Activated T-helper 17 cell treated with anti-CD3 and anti-CD28 coated beads, Interleukin-2, amount 50 U/mL, for 72 hours (primary cell): ENCODE measurements around the gene DNAJC16. TPM values are rescaled to one million over a fixed set of nuclear protein-coding genes. Genes with fewer than 3 reads are reported as not detected.
"Not testable (repeated sequence)": the region's sequence is repeated elsewhere in the genome, so short reads cannot be mapped to it uniquely, and the experiment has no call there.

Experiments
- ATAC-seq: fragments of 150-1000 bp; cut with Tn5 transposase; replicated peaks from 2 replicates; pipeline ENCODE4 v1.10.0; 2021; ENCODE audit warnings: mild to moderate bottlenecking, moderate library complexity
- H3K27ac Mint-ChIP-seq: one replicate; pipeline ENCODE4 v1.8.0; 2022; ENCODE audit warnings: mixed read lengths
- H3K27me3 Mint-ChIP-seq: one replicate; pipeline ENCODE4 v1.8.0; 2022; ENCODE audit warnings: mixed read lengths
- H3K36me3 Mint-ChIP-seq: one replicate; pipeline ENCODE4 v1.8.0; 2022; ENCODE audit warnings: low read depth, mild to moderate bottlenecking, mixed read lengths
- H3K4me1 Mint-ChIP-seq: one replicate; pipeline ENCODE4 v1.8.0; 2022; ENCODE audit warnings: mixed read lengths
- H3K4me3 Mint-ChIP-seq: one replicate; pipeline ENCODE4 v1.8.0; 2022; ENCODE audit warnings: mild to moderate bottlenecking, mixed read lengths
- H3K9me3 Mint-ChIP-seq: one replicate; pipeline ENCODE4 v1.8.0; 2022; ENCODE audit warnings: mixed read lengths
- total RNA-seq, 2 donors: library from RNA; stranded (reverse); gene quantifications; one replicate each; pipeline ENCODE4 v1.2.3, GENCODE V29; 2022

The DNAJC16 gene
- total RNA-seq, 2 donors from 2014 or later: 8.6 to 10.0 TPM

DNA sequence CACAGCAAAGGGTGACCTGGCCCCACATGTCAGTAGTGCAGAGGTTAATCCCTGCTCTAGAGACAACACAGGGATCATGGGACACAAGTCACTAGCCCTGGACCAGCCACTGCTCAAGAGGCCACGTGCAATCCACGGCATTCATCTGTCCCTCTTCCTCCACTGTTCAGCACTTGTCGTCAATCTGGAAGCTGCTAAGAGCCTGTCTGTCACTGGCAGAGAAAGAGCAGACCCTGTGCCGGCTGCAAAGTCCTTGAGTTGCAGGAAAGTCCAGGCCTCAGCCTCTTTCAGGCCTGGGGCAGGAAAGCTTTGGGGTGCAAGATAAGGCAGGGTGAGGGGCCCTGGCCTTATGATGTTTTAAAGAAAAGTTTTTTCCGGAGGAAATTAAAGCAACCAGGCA, 34.1 kb upstream of the DNAJC16 start:
- Mint-ChIP-seq H3K4me3 (no peak overlapping the region), H3K27ac (no peak overlapping the region), H3K27me3 (no peaks in the 10 kb centered on the region), H3K4me1 (no peaks in the 10 kb centered on the region), H3K36me3 (peaks cover 52% of the 10 kb centered on the region), H3K9me3 (no peaks in the 10 kb centered on the region)
- ATAC-seq: no peak

DNA sequence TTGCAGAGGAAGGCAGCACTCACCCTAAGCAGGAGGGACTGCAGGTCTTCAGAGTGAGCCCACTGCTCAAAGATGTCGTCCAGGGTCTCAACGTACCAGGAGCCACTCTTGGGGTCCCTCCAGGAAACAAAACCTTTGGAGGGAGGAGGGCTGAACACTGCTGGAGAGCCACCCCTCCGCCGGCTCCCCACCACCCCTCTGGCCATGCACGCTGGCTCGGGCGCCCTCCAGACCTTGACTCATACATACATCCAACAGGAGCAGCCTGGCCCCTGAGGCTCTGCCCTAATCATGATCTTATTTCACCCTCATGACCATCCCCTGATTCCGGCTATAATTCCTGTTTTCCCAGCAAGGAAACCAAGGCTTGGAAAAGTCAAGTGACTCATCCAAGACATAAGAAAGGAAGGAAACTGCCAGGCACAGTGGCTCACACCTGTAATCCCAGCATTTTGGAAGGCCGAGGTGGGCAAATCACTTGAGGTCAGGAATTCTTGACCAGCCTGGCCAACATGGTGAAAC, 32.7 kb upstream of the DNAJC16 start:
- Mint-ChIP-seq H3K27ac (no peak overlapping the region), H3K4me1 (no peaks in the 10 kb centered on the region), H3K4me3 (no peak overlapping the region), H3K27me3 (no peaks in the 10 kb centered on the region), H3K9me3 (no peaks in the 10 kb centered on the region), H3K36me3 (peaks cover 52% of the 10 kb centered on the region)
- ATAC-seq: no peak

DNA sequence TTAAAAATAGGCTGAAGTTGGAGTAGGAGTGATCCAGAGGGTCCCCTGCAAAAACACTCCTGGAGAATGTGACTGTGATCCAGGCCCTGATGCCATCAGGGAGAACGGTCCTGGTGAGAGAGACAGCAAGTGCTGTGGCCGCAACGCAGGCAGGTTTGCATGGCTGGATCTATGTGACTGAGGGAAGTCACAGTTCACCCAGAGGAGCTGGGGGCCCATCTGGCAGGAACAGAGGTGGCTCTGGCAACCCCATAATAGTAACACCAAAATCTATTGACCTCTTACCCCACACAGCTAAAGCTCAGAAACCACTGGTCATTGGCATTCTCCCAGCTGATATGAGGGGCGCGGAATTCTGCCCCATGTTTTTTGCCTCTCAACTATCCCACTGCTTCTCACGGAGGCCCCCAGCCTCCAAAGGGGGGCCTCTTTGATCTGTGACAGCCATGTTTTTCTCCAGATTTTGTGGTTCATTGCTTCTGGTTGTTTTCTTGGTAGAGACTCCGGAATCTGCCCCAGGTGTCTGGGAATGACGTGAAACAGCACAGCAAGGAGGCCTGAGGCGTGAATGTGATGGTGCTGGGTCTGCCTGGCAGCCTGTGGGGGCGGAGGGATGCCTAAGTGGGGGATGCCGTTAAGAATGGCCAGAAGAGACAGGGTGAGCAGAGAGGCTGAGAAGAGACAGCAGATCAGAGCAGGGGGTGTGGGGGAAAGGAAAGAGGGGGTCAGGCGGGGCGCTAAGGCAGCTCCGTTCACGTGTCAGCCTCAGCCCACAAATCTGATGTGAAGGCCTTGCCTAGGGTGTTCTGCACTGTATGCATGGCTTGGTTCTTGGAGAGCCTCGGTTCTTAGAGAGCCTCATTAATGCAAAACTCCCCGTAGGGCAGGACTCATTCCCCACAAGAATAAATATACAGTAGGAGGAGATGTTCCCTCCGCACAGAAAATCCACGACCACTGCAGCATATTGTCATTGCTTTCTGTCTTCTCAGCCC, 26.2 kb upstream of the DNAJC16 start:
- peaks cover 22% of the 10 kb centered on the region for H3K36me3 Mint-ChIP-seq
- H3K27ac Mint-ChIP-seq: no peak overlapping the region
- no peak overlapping the region for H3K4me3 Mint-ChIP-seq
- no peaks in the 10 kb centered on the region for H3K4me1 Mint-ChIP-seq
- H3K27me3 Mint-ChIP-seq: no peaks in the 10 kb centered on the region
- no peaks in the 10 kb centered on the region for H3K9me3 Mint-ChIP-seq
- no peak for ATAC-seq

DNA sequence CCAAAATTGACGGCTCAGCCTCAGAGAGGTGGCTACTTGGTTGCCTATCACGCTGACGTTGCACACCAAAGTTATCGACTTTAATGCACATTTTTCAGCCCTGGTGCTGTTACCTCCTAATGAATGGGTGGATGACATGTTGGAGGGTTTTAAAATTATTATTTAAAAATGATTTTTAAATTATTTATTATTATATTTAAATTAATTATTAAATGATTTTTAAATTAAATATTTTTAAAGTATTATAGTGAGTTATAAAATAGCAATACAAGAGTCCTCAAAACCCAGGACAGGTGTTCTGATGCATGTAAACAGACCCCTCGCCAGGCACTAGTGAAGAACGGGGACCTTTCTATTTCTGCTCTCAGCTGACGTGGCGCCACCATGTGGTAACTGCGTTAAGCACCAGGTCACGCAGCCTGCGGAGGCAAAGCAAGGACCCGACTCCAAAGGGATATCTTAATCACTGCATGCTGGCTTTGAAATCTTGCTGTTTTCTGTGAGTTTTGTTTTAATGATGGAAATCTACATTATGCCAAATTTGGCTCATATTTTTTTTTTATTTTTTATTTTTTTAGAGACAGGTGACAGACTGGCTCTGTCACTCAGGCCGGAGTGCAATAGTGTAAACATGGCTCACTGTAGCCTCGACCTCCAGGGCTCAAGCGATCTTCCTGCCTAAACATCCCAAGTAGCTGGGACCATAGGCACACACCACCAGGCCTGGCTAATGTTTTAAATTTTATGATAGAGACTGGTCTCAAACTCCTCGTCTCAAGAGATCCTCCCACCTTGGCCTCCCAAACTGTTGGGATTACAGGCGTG, 25.2 kb upstream of the DNAJC16 start:
- H3K9me3 Mint-ChIP-seq: no peaks in the 10 kb centered on the region
- H3K27ac Mint-ChIP-seq: no peak overlapping the region
- no peak overlapping the region for H3K4me3 Mint-ChIP-seq
- no peaks in the 10 kb centered on the region for H3K4me1 Mint-ChIP-seq
- peak; percentile 67 for ATAC-seq
- H3K27me3 Mint-ChIP-seq: no peaks in the 10 kb centered on the region
- H3K36me3 Mint-ChIP-seq: peaks cover 12% of the 10 kb centered on the region

DNA sequence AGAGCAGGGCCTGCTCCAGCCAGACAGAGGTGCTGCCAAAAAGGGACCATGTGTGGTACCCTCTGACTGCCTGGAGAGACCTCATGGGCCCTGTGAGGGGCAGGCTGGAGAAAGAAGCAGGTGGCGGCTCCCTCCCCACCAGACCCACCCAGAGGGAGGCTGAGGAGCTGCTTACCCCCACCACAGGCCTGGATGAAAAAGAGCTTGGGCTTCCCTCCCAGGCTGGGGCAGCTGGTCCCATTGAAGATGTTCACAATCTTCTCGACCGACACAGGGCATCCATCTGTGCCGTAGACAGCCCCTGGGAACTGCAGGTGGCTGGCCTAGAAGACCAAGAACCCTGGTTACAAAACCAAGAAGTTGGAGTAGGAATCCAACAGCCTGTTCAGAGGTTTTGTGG, 22.2 kb upstream of the DNAJC16 start:
- H3K27me3 Mint-ChIP-seq: no peaks in the 10 kb centered on the region
- no peaks in the 10 kb centered on the region for H3K4me1 Mint-ChIP-seq
- no peak overlapping the region for H3K4me3 Mint-ChIP-seq
- ATAC-seq: no peak
- no peak overlapping the region for H3K27ac Mint-ChIP-seq
- H3K36me3 Mint-ChIP-seq: peaks cover 5% of the 10 kb centered on the region
- H3K9me3 Mint-ChIP-seq: no peaks in the 10 kb centered on the region

DNA sequence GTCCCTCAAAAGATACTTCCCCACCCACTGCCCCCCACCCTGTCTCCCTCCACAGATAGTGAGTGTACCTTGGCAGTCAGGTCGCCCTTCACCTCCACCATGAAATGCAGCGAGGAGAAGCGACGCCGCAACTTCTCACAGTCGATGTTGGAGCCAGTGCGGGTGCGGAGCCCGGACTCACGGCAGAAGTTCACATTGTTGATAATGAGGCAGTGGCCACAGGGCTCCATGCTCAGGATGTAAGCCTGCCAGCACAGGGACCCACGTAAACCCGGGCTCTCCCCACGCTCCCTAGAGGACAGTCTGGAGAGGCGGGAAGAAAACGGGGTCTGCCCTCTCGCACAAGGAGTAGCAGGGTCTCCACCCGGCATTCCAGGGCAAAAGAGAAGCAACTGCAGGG, 19.8 kb upstream of the DNAJC16 start:
- H3K4me1 Mint-ChIP-seq: no peaks in the 10 kb centered on the region
- H3K9me3 Mint-ChIP-seq: no peaks in the 10 kb centered on the region
- ATAC-seq: no peak
- H3K27me3 Mint-ChIP-seq: no peaks in the 10 kb centered on the region
- H3K36me3 Mint-ChIP-seq: peaks cover 8% of the 10 kb centered on the region
- no peak overlapping the region for H3K4me3 Mint-ChIP-seq
- no peak overlapping the region for H3K27ac Mint-ChIP-seq

DNA sequence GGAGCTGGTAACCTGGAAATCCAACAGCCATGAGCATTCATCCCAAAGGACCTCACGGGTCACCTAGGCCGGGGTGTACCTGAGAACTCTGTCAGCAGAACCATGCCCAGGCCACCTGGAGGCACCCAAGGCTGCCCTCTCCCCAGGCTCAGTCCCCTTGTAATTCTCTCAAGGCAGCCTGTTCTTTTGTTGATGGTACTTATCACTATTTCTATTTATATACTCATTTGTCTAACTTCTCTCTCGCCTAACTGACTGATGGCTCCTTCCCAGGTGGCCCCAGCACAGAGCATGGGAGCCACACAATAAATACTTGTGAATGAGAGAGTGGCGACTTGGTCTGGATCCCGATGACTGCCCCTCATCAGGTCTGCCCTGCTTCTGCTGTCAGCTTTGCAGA, 19.4 kb upstream of the DNAJC16 start:
- H3K4me1 Mint-ChIP-seq: no peaks in the 10 kb centered on the region
- ATAC-seq: no peak
- H3K27me3 Mint-ChIP-seq: no peaks in the 10 kb centered on the region
- H3K27ac Mint-ChIP-seq: no peak overlapping the region
- H3K4me3 Mint-ChIP-seq: no peak overlapping the region
- no peaks in the 10 kb centered on the region for H3K9me3 Mint-ChIP-seq
- H3K36me3 Mint-ChIP-seq: peaks cover 8% of the 10 kb centered on the region

DNA sequence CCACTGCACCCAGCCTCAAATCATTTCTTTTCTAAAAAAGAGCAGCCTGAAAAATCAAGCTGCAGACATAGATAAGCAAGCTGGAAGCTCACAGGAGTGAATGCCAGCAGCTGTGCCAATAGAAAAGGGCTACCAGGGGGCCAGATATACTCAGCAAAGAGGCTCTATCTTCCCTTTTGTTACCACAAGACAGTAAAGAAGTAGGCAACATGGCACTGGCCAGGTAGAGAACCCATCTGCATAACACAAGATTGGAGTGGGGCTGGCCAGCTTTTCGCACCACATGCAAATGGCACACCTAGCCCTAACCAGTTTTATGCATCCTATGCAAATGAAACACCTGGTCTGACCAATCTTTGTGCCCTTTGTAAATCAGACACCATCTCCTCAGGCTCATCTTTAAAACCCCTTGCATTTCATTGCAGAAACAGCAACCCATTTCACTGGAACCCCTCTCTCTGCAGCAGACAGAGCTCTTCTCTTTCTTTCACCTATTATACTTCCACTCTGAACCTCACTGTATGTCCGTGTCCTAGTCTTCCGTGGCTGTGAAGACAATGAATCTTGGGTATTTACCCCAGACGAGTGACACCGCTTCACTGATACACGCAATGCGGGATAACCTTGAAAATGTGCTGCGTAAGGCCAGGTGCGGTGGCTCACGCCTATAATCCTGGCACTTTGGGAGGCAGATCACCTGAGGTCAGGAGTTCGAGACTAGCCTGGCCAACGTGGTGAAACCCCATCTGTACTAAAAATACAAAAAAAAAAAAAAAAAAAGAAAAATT, 17.8 kb upstream of the DNAJC16 start:
- peaks cover 9% of the 10 kb centered on the region for H3K36me3 Mint-ChIP-seq
- ATAC-seq: no peak
- no peaks in the 10 kb centered on the region for H3K27me3 Mint-ChIP-seq
- peaks cover 3% of the 10 kb centered on the region for H3K4me1 Mint-ChIP-seq
- H3K9me3 Mint-ChIP-seq: no peaks in the 10 kb centered on the region
- H3K4me3 Mint-ChIP-seq: no peak overlapping the region
- no peak overlapping the region for H3K27ac Mint-ChIP-seq

DNA sequence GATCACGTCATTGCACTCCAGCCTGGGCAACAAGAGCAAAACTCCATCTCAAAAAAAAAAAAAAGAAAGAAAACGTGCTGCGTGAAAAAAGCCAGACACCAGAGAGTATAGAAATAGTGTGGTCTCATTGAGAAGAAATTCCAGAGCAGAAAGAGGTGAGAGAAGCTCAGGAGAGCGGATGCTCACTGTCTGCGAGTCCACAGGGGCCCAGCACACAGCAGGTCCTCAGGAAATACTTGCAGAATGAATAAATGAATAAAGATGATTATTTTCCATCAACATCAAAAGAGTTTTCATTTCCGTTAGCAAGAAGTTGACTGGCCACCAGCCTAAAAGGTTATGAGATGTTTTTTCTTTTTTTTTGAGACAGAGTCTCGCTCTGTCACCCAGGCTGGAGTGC, 17.1 kb upstream of the DNAJC16 start:
- no peak overlapping the region for H3K27ac Mint-ChIP-seq
- no peaks in the 10 kb centered on the region for H3K9me3 Mint-ChIP-seq
- no peaks in the 10 kb centered on the region for H3K27me3 Mint-ChIP-seq
- peaks cover 15% of the 10 kb centered on the region for H3K36me3 Mint-ChIP-seq
- peaks cover 9% of the 10 kb centered on the region for H3K4me1 Mint-ChIP-seq
- H3K4me3 Mint-ChIP-seq: no peak overlapping the region
- ATAC-seq: no peak

DNA sequence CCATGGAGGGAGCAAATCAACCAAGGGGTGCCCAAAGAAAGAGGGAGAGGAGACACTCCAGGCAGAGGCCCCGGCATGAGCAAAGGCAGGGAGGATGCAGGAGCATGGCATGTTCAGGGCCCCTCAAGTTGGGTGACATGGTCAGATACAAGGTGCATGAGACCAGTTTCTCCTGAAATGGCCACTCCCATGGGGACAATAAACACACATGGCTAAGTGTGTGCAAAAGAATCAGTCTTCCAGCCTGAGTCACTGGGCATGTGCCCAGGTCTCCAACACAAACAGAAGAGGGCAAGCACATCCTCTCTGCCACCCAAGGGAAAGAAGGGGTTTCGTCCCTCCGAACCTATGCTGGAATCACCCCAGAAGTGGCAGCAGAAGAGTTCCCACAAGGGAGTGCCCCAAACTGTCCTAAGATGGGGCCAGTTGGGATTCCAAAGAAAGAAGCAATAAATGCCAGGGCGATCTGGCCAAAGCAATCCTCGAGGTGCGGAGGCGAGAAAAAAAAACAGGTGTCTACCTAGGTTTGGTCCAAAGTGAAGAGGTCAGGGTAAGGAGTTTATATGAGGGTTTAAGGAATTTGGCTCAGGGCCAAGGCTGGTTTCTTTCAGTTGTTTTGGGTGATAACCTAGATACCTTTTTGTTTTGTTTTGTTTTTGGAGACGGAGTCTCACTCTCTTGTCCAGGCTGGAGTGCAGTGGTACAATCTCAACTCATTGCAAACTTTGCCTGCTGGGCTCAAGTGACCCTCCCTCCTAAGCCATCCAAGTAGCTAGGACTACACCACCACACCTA, 15.8 kb upstream of the DNAJC16 start:
- ATAC-seq: no peak
- H3K9me3 Mint-ChIP-seq: no peaks in the 10 kb centered on the region
- H3K36me3 Mint-ChIP-seq: peaks cover 23% of the 10 kb centered on the region
- H3K27me3 Mint-ChIP-seq: no peaks in the 10 kb centered on the region
- H3K4me1 Mint-ChIP-seq: peaks cover 15% of the 10 kb centered on the region
- no peak overlapping the region for H3K4me3 Mint-ChIP-seq
- peak overlapping the region; percentile 55 for H3K27ac Mint-ChIP-seq

DNA sequence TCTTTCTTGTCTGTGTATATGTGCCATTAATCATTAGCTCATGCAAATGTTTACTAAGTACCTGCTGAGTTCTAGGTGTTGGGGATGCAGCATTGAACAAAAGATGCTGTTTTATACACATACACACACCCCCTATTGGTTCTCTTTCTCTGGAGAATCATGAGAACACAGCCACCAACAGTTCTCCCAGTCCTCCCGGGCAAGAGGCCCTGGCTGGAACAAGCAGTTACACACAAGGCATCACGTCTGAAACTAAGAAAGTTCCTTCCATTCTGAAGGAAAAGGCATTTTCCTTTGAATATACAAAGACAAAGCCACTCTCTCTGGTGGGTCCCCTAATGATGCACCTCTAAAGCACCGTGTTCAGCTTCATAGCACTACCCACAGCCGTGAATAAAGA, 13.5 kb upstream of the DNAJC16 start:
- peaks cover 20% of the 10 kb centered on the region for H3K4me1 Mint-ChIP-seq
- no peak overlapping the region for H3K4me3 Mint-ChIP-seq
- H3K9me3 Mint-ChIP-seq: no peaks in the 10 kb centered on the region
- no peak for ATAC-seq
- no peaks in the 10 kb centered on the region for H3K27me3 Mint-ChIP-seq
- peak overlapping the region; percentile 67 for H3K27ac Mint-ChIP-seq
- peaks cover 40% of the 10 kb centered on the region for H3K36me3 Mint-ChIP-seq

DNA sequence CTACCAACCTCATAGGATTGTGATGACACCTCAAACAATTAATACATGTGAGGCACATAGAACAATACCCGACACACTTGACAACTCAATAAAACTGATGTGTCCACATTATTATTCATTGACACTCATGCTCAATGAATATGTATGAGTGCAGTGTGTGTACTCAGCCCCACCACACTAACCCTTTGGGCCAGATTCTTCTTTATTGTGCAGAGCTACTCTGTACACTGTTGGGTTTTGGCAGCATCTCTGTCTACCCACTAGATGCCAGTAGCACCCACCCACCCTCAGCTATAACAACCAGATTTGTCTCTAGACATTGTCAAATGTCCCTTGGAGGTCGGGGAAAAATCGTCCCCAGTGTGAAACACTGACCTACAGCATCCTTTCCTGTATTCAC, 12.7 kb upstream of the DNAJC16 start:
- H3K36me3 Mint-ChIP-seq: peaks cover 41% of the 10 kb centered on the region
- H3K27me3 Mint-ChIP-seq: no peaks in the 10 kb centered on the region
- H3K9me3 Mint-ChIP-seq: no peaks in the 10 kb centered on the region
- H3K4me3 Mint-ChIP-seq: no peak overlapping the region
- H3K4me1 Mint-ChIP-seq: peaks cover 20% of the 10 kb centered on the region
- no peak for ATAC-seq
- H3K27ac Mint-ChIP-seq: peak overlapping the region; percentile 67

DNA sequence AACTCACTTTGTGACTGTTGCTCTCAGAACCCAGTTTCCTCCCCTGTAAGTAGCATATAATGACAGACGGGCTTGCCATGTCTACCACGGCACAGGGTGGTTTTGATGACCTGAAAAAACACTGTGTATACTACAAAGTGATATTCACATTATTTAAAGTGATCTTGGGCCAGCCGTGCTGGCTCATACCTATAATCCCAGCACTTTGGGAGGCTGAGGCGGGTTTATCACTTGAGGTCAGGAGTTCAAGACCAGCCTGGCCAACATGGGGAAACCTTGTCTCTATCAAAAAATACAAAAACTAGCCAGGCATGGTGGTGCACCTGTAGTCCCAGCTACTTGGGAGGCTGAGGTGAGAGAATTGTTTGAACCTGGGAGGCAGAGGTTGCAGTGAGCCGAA, 12.1 kb upstream of the DNAJC16 start:
- Mint-ChIP-seq H3K36me3 (peaks cover 41% of the 10 kb centered on the region), H3K27ac (peak overlapping the region; percentile 67), H3K4me1 (peaks cover 24% of the 10 kb centered on the region)
- ATAC-seq, H3K9me3 Mint-ChIP-seq, H3K27me3 Mint-ChIP-seq, H3K4me3 Mint-ChIP-seq: not testable (repeated sequence)
